ENCODE measurements around the gene COBLL1.
"Not testable (repeated sequence)": the region's sequence is repeated elsewhere in the genome, so short reads cannot be mapped to it uniquely, and the experiment has no call there.

Gene COBLL1

DNA sequence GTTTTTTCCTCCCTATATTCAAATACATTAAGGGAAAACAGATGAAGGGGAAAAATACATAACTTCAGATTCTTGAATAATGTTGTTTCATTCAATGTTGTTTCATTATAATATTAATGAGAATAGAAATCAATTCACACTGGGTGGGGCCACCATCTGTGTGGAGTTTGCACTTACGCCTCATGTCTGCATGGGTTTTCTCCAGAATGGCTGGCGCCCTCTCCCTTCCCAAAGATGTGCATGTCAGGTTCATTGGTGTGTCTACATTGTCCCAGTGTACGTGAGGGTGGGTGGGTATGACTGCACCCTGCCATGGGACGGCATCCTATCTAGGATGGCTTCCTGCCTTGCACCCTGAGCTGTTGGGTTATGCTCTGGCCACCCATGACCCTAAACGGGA is 51.7 kb downstream of the COBLL1 start:
- DNase-seq (ENCODE audit: low read depth in 4 of 4, low spot score in 1 of 4), result no peak

DNA sequence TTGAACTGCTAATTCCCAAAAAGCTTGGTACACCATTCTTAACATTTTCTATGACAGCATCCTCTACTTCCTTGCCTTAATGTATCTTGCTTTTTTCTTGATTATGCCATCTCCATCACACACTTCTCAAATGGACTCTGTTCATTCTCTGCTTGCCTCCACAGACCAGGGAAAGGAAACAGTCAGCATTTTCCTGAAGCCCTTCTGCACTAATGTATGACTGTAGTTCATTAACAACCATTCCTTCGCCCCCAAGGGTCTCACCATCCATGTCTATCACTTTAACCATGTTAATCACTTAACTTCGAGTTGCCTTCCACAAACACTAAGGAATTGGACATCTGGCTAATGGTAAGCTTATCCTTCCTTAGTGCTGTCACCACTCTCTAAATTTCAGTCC is 54.8 kb downstream of the COBLL1 start:
- no peak for DNase-seq (ENCODE audit: low read depth in 4 of 4, low spot score in 1 of 4)

DNA sequence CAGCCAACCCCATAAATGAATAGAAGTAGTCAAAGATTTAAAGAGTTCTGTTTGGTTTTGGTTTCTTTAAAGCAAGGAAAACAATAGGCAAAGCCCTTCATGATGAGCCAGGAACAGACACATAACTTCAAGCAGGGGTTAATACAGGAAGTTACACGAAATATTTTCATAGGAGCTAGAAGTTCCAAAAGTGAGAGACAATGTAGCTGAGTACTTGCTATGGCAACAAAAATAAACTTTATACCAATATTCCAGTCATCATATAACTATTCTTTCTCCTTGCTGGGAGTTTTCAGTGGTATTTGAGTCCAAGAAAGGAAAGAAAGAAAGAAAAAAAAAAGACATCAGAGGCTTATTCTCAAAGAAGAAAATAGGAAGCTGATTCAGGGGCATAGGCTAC is 56.2 kb downstream of the COBLL1 start:
- no peak for DNase-seq (ENCODE audit: low read depth in 4 of 4, low spot score in 1 of 4)

DNA sequence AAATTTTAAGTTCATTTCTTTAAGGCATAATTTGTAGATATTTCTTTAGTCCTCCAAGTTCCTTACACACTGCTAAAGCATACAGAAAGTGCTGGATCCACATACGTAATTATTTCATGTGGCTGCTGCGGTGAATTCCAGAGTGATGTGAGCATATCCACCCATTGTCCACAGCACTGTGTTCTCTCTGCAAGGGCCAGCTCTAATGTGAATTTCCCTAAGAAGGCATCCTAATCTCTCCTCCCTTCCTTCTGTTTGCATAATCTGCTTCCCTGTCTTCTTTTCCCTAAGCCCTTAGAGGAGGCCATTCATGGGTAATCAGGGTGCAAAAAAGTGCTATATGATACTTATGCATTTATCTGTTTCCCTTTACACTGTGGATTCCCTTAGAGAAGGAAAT is 57.2 kb downstream of the COBLL1 start:
- DNase-seq (ENCODE audit: low read depth in 4 of 4, low spot score in 1 of 4), result no peak

DNA sequence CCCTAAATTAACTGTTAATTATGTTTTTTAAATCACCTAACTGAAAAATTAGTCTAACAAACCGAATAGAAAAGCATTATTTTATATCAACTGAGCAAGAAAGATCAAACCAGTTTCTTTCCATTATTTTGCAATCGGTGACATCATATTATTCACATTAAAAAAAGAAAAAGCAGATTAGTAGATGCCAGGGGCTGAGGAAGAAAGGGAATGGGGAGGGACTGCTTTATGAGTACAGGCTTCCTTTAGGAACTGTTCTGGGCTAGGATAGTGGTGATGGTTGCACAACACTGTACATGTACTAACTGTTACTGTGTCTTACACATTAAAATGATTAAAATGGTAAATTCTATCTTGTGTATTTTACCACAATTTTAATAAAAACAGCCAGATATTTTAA is 59.3 kb downstream of the COBLL1 start:
- no peak for DNase-seq (ENCODE audit: low read depth in 4 of 4, low spot score in 1 of 4)

DNA sequence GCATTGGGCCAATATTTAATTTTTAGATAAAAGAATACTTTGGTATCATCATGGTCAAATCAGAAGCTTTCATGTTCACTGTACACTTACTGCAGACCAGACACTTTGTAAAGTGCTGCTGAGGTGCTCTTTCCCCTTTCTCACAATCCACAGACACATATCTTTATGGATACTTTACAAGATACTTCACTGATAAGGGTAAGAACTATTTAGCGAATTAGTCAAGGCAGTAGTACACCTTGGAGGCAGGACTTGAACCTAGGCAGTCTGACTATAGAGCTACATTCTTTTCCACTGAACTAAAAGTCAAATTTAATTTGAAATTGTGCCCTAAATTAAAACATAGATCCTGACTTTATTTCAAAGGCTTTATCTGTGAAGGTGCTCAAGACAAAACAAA is 60.2 kb downstream of the COBLL1 start:
- no peak for DNase-seq (ENCODE audit: low read depth in 4 of 4, low spot score in 1 of 4)

DNA sequence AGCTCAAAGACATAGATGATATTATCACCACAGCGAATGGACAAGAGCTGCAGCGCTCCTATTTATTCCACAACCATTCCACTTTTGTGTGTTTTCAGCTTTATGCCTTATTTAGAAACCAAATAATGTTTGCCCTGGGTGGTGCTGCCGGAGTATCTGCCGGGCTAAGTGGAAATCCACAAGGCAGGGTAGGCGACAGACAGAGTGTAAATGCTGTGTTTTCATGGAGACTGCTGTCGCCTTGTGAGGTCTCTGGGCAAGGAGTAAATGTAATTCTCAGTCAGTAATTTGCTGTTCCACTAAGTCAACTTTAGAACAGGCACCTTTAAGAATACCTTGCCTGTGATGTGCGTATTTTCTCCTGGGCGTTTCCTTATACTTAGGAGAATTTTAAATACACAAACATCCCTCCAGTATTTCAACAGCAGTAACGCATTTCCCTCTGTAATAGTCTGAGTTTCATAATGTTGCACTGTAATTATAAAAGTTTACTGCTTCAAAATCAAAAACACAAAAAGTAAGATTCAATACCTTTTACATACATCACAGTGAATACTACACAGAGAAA is 60.9 kb downstream of the COBLL1 start:
- DNase-seq (ENCODE audit: low read depth in 4 of 4, low spot score in 1 of 4), result no peak

DNA sequence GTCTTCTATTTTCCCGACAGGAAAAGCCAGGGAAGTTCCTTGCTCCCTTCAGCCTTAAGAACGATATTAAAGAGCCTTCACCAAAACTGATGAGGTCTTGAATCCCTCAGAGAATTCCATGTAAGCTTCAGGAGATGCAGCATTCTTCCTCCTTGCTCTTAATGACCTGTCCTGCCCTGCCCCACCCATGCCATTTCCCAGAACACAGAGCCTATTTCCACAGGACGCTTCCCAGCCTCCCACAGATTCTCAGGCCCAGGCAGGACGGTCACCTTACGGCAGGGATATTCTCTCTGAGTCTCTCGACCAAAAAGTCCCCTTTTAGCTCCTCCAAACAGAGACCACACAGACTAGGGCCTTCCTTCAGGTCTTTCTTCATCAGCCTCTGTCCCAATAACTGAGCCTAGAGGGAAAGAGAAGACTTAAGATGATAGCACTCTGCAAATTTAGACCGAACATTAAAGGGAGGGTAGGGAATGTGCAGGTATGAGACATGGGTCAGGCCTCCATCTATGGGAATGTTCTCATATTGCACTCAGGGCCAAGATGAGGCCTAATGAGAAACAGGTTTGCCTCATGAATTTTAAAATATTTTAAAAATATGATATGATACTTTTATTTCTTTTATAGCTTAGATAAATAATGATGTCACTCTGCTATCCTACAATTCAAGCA is 62.1 kb downstream of the COBLL1 start:
- no peak for DNase-seq (ENCODE audit: low read depth in 4 of 4, low spot score in 1 of 4)

DNA sequence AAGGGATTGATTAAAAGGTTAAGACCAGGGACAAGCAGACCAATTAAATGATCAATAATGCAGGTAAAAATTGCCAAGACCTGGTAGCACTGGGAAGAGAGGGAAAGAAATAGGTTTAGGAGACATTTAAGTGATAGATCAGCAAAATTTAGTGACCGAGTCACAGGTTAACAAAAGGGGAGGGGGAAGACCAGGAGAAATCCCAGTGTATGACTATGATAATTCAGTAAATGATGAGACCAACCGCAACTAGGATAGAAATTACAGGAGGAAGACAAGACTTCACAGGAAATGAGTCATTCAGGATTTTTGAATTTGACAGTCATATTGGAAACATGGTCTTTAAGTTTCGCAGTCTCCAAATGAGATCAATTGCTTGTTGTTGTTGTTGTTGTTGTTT is 62.9 kb downstream of the COBLL1 start:
- DNase-seq (ENCODE audit: low read depth in 4 of 4, low spot score in 1 of 4), result no peak

DNA sequence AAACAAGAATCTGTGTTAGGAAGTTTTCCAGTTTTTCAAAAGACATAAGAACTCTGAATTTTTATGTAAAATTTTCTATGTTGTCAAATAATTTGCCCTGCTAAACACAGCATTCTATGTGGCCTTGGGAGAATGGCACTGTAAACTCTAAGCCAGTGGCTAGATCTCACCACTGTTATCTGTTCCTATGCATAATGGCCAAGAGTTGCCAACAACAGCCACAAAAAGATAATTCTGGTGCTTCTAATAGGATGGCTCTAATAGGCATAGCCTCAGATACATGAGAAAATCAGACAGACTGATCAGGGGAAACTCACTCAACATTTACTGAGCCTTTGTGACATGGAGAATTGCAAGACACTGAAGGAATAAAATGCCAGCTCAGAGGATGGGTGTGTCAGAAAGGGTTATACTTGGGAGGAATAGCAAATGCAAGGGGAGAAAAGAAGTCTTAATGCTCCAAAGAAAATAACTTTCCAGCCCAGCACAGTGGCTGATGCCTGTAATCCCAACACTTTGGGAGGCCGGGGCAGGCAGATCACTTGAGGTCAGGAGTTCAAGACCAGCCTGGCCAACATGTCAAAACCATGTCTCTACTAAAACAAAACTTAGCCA is 63.7 kb downstream of the COBLL1 start:
- DNase-seq (ENCODE audit: low read depth in 4 of 4, low spot score in 1 of 4), result no peak

DNA sequence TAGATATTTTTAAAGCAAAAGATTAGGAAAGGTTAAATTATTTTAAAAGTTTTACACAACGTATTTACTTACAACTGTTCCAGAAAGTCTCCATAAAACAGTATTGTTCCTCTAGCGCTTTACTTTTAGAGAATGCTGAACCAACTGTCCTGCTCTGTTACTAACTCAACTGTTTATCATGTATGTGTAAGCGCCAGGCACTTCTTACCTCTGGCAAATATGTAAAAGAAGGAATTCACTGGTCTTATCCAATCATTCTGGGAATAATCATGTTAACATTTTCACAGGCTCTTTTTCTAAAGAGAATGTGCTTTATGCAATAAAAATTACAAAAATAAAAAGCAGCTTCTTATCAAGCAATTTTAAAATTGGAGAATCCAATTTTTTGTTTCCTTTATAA is 68.0 kb downstream of the COBLL1 start:
- no peak for DNase-seq (ENCODE audit: low read depth in 4 of 4, low spot score in 1 of 4)

DNA sequence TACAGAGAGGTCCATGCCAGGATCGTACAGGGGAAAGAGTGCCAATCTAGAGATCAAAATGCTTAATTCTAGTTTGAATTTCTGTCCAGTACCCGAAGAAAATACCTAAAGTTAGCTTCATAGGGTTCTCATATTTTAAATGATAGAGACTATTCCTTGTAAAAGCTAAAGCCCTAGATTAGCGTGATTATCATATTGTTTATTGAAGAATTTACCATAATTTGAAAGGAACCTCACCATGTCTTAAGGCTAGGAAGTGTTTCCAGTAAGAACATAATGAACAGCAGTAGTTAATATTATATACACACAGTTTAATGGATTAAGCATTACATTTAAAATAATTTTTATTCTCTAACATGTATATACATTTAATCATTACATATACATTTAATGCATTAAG is 68.5 kb downstream of the COBLL1 start:
- no peak for DNase-seq (ENCODE audit: low read depth in 4 of 4, low spot score in 1 of 4)

DNA sequence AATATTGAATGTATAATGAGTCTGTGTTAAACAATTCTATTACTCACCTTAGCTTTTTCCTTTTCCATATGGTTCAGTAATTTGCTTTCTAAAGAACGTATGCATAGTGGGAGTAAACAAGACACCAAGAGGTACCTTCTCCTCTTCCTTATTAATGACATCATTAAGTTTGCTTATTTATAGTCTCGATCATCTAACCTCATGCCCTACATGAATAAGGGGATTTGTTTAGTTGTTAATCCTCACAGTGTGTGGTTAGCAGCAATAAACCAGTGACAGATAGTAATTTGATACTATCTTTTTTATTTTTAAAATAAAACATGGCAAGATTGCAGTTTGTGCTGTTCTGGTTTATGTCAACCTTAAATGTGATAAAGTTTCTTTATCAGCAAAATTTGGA is 69.7 kb downstream of the COBLL1 start:
- DNase-seq (ENCODE audit: low read depth in 4 of 4, low spot score in 1 of 4), result no peak

DNA sequence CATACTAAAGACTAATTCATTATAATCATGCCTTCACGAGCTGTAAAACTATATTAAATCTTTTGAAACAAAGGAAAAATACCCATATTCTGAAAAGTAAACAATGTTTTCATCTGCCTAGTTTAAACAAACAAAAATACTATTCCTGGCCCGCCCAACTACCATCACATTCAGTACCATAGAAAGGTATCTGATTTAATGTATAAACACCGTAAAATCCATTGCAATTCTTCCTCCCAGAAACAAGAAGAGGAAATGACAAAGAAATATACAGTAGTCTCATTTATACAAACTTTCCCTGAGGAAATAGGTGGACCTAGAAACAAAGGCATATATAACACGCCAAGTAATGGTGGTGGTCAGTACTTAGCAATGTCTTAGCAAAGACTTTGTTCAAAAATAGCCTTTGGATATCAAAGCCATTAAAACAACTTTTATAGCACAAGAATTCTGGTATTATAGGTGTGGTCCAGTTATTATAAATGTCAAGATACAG is 71.2 kb downstream of the COBLL1 start:
- no peak for DNase-seq (ENCODE audit: low read depth in 4 of 4, low spot score in 1 of 4)

DNA sequence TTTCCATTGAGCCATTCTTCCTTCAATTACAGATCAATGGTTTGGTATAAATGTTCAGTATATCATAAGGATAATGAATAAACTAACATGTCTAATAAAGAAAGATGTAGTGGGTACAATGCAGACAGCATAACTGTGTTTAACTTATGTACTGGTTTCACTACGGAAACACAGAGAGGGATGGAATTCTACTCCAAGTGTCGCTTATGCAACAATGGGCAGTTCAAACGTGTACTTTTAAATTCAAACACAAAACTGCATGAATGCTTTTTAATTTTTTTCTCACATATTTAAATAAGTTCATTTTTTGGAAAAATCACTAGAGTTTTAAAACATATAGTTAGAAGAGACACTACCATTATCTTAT is 74.7 kb downstream of the COBLL1 start:
- DNase-seq (ENCODE audit: low read depth in 4 of 4, low spot score in 1 of 4), result no peak

DNA sequence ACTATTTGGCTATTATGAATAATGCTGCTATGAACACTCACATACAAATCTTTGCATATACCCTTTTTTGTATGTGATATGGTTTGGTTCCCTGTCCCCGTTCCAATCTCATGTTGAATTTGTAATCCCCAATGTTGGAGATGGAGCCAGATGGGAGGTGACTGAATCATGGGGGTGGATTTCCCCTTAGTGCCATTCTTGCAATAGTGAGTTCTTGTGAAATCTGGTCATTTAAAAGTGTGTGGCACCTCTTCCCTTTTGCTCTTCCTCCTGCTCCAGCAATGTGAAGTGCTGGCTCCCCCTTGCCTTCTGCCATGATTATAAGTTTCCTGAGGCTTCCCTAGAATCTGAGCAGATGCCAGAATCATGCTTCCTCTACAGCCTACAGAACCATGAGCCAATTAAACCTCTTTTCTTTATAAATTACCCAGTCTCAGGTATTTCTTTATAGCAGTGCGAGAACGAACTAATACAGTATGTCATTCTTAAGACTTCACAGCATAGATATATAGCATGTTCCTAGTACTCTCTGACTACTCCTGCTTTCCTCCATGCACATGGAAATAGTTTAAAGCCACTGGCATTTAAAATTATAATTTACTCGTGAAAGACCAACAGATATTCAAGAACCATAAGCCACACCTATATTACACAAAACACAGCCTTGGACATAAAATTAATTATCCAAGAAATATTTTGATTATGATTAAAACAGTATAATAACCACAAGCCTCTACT is 75.2 kb downstream of the COBLL1 start:
- no peak for DNase-seq (ENCODE audit: low read depth in 4 of 4, low spot score in 1 of 4)

DNA sequence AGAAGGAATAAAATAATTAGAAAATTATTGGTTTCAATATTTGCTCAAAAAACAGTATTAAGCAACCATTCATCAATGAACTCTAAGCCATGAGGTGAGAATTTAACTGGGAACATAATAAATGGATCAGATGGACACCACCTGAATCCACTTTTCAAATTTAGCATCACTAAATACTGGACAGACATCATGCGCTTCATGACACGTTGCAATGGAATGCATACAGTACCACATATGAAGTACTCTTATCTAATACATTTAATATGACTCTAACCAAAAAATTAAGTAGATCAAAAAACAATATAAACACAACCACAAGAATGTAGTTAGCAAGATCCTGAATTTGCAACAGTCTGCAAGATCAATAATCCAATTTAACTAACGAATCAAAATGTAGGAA is 76.6 kb downstream of the COBLL1 start:
- DNase-seq (ENCODE audit: low read depth in 4 of 4, low spot score in 1 of 4), result no peak

DNA sequence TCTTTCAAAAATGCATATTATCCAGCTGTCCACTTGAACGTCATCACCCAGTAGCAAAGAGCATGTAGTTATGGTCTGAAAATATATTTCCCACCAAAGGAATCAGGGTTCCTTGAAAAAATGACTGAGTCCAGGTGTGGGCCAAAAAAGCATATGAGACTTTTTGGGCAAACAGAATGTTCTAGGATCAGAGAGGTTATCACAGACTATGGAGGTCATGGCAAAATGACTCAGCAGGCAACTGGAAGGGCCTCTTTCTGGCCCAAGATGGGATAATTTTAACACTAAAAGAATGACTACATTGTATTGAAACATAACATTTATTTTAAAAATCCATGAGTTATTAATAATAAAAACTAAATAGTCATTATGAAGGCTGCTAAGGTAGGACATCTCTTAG is 77.1 kb downstream of the COBLL1 start:
- no peak for DNase-seq (ENCODE audit: low read depth in 4 of 4, low spot score in 1 of 4)

DNA sequence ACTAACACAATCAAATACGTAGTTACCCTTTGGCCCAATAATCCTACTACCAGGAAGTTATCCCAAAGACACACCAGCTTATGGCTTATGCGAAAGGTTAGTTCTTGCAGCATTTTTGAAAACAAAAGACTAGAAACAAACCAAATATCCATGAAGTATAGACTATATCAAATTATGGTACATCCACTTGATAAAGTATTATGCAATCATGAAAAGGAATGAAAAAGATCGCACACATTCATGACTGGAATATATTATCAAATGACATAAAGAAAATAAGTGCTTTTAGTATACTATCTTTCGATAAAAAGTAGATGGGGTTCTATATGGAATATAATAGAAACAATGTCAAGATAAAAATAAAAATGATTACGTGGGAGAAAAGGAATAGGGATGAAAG is 78.2 kb downstream of the COBLL1 start:
- no peak for DNase-seq (ENCODE audit: low read depth in 4 of 4, low spot score in 1 of 4)

DNA sequence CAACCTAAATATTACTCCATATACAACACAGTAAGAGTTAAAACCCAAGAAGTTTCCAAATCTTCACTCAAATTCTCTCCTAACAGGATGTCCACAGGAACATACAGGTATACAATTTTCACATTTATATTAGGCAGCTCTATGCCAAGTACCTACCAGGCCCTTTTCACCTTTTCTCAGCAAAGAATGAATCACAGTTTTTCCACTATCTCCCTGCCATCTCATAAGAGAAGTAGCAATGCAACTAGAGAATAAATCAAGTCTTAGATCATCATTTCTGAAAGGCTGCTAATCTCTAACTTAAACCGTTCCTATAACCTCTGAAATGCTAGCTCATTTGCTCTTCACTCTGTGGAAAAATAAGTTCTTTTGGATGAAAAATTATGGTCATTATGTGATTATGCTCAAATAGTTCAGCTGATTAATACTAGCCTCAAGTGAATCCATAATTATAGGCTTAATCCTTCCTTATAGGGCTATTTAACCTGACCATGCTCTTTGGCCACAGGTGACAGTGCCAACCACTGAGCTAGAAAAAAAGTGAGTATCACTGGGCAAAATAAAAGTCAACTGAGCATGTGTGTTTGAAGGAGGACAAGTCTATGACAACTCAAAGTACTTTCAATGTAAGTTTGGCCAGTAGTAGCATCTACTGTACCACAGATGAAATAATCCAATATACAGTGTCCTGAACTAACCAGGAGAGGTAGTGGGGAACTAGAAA is 79.7 kb downstream of the COBLL1 start:
- DNase-seq (ENCODE audit: low read depth in 4 of 4, low spot score in 1 of 4), result no peak

DNA sequence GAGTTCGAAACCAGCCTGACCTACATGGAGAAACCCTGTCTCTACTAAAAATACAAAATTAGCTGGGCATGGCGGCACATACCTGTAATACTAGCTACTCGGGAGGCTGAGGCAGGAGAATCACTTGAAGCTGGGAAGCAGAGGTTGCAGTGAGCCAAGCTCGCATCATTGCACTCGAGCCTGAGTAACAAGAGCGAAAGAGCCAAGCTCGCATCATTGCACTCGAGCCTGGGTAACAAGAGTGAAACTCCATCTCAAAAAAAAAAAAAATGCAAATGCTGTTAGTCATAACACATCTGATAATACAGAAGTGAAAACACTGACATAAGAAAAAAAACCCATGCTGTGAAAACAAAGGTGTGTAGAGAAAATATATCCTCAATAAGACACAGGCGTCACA is 80.4 kb downstream of the COBLL1 start:
- not testable (repeated sequence) for DNase-seq (ENCODE audit: low read depth in 4 of 4, low spot score in 1 of 4)

DNA sequence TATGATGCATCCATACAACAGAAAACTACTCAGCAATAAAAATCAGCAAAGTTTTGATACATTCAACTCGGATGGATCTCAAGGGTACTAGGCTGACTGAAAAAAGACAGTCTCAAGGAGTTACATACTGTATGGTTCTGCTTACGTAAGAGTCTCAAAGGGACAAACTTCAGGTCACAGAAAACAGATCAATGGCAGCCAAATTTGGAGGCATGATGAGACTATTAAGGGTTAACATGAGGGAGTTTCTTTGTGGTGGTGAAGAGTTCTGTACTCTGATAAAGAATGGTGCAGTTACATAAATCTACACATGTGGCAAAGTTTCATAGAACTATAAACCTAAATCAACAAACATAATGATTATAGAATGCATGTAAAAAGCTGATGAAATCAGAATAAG is 81.4 kb downstream of the COBLL1 start:
- DNase-seq (ENCODE audit: low read depth in 4 of 4, low spot score in 1 of 4), result no peak
